AG04449 (cell line): ENCODE measurements around the gene WASF2.

Source experiments
- CTCF ChIA-PET: fragments of 350-600 bp; formaldehyde crosslinking; extraction: SDS; loops from one replicate; lab custom pipeline; 2021; ENCODE audit warnings: antibody characterized with exemption; lab: Yijun Ruan, JAX
- POLR2A ChIA-PET: fragments of 400-600, 350-600 bp; formaldehyde crosslinking; extraction: SDS; loops from one replicate; lab custom pipeline; 2020; ENCODE audit warnings: antibody characterized with exemption, inconsistent platforms; lab: Yijun Ruan, JAX
- DNase-seq: peaks from one replicate; pipeline ENCODE4 v3.0.0-alpha.2; 2010; ENCODE audit warnings: low read depth, low spot score
- H3K4me3 ChIP-seq: 2 replicates; pipeline ENCODE4 v1.5.1; 2011; ENCODE audit warnings: low read depth, mild to moderate bottlenecking, control low read depth, low read length
- CTCF ChIP-seq: IDR thresholded peaks from one replicate; pipeline ENCODE4 v1.5.1; 2011; ENCODE audit warnings: mild to moderate bottlenecking, moderate library complexity, low read length, control low read depth, inconsistent platforms; ENCODE audit not compliant: insufficient read depth; ENCODE audit errors: missing control alignments

The WASF2 gene

GRCh38 chr1:27361553-27361952 lies 128.4 kb downstream of the WASF2 start:
- H3K4me3 ChIP-seq: no peak overlapping the region
- CTCF ChIA-PET: interaction anchor here (1.0 to 10.4 kb wide), 8 partner anchors 8 to 246 kb away, joined by 3 to 187 read pairs (median 6); no protein-coding TSS in a partner anchor
- no peak for TF ChIP-seq CTCF

GRCh38 chr1:27361044-27361402 lies 128.9 kb downstream of the WASF2 start:
- CTCF ChIA-PET: interaction anchor here (1.6 to 10.4 kb wide), 3 partner anchors 7 to 28 kb away, joined by 5 to 187 read pairs (median 9); no protein-coding TSS in a partner anchor
- DNase-seq: no peak
- POLR2A ChIA-PET: no interaction called here
- no peak for TF ChIP-seq CTCF
- no peak overlapping the region for H3K4me3 ChIP-seq

More at GRCh38 chr1:27361553-27361952, 128.4 kb downstream of the WASF2 start:
- no peak for DNase-seq
- POLR2A ChIA-PET: interaction anchor here (0.6 to 0.7 kb wide), 3 partner anchors 10 to 12 kb away, joined by 3 read pairs; no protein-coding TSS in a partner anchor

- CTCF ChIA-PET: interaction anchor here (1.0 to 12.1 kb wide), 7 partner anchors 6 to 246 kb away, joined by 4 to 187 read pairs (median 30); partner anchors contain the start of genes AHDC1 and MAP3K6
- POLR2A ChIA-PET: no interaction called here
- no peak for DNase-seq
- no peak overlapping the region for H3K4me3 ChIP-seq
- TF ChIP-seq CTCF: no peak
These were observed 129.6 kb downstream of the WASF2 start for GRCh38 chr1:27360159-27361043.

- DNase-seq: no peak
- ChIA-PET POLR2A (no interaction called here), CTCF (interaction anchor here (1.0 to 12.1 kb wide), 8 partner anchors 6 to 246 kb away, joined by 4 to 187 read pairs (median 42); partner anchors contain the start of genes AHDC1, MAP3K6 and SYTL1)
- H3K4me3 ChIP-seq: no peak overlapping the region
- no peak for TF ChIP-seq CTCF
These were observed 130.2 kb downstream of the WASF2 start for GRCh38 chr1:27359822-27360158.

- no peak for DNase-seq
- H3K4me3 ChIP-seq: no peak overlapping the region
- TF ChIP-seq CTCF: no peak
- ChIA-PET CTCF (interaction anchor here (0.9 to 12.1 kb wide), 18 partner anchors 7 to 304 kb away, joined by 3 to 187 read pairs (median 17); partner anchors contain the start of genes AHDC1, CD164L2, FCN3 and MAP3K6), POLR2A (no interaction called here)
These were observed 131.0 kb downstream of the WASF2 start for GRCh38 chr1:27358928-27359313.
